ENCODE measurements around the gene RBFOX1. TPM values are rescaled to one million over a fixed set of nuclear protein-coding genes. Genes with fewer than 3 reads are reported as not detected.

The RBFOX1 gene
- total and polyA plus RNA-seq, 5 experiments from 2014 or later: not detected

DNA sequence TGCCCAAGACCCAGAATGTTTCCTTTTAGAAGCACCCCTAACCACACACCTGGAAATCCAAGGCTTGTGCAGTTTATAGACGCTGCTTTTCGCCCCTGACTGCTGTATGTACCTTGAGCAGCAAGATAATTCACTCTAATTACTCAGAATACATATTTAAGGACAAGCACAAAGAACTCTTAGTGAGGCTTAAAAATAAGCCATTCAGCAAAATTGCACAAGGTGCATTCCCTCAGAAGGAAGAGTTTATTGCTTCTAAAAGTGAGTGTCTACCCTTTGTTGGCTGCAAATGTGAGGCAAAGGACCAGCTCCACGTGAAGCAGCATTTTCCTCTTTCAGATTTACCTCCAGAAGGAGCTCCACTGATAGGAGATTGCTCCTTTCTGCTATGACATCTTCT is 208.4 kb downstream of the RBFOX1 start:
- POLR2A ChIA-PET: no interaction called here
- no peaks in the 10 kb centered on the region for H3K4me1 Mint-ChIP-seq
- no peak for DNase-seq
- no peak overlapping the region for H3K4me3 Mint-ChIP-seq
- peaks cover 0 to 59% (median 11%) of the 10 kb centered on the region in 9 donors for H3K9me3 Mint-ChIP-seq
- H3K27me3 Mint-ChIP-seq: no peaks in the 10 kb centered on the region
- ATAC-seq: no peak
- no peak overlapping the region for H3K27ac Mint-ChIP-seq
- H3K36me3 Mint-ChIP-seq: peaks cover 0 to 5% (median 0%) of the 10 kb centered on the region in 3 donors

GRCh38 chr16:7545251-7545650 is 212.6 kb downstream of the RBFOX1 start:
- POLR2A ChIA-PET: interaction anchor here (0.6 kb wide), 1 partner anchor 1381 kb away, joined by 3 read pairs; no protein-coding TSS in a partner anchor
- H3K4me1 Mint-ChIP-seq: peaks cover 0 to 1% (median 0%) of the 10 kb centered on the region in 4 donors
- no peak overlapping the region for H3K27ac Mint-ChIP-seq
- H3K9me3 Mint-ChIP-seq: peaks cover 0 to 43% (median 8%) of the 10 kb centered on the region in 9 donors
- peaks cover 0 to 1% (median 0%) of the 10 kb centered on the region in 5 donors for H3K27me3 Mint-ChIP-seq
- H3K36me3 Mint-ChIP-seq: no peaks in the 10 kb centered on the region
- ATAC-seq: no peak
- DNase-seq: no peak
- H3K4me3 Mint-ChIP-seq: no peak overlapping the region

DNA sequence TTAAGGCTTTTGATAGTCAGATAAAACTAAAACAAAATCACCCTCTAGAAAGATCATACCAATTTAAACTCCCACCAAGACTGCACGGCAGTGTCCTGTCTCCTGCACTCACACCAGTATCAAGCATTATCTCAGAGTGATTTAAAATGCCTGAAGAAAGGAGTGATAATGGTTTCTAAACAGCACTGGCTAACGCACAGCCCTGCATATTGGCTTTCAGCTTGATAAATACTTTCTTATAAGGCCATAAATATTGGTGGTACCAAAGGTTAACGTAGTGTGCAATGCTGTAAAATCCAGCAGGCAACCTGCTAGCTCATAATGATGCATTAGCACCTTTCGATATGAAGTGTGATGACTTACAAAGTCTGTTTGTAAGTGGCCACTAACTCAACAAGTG is 214.3 kb downstream of the RBFOX1 start:
- DNase-seq (no peak), ATAC-seq (no peak)
- H3K36me3 Mint-ChIP-seq: no peaks in the 10 kb centered on the region
- H3K4me1 Mint-ChIP-seq: peaks cover 0 to 1% (median 0%) of the 10 kb centered on the region in 4 donors
- peaks cover 0 to 1% (median 0%) of the 10 kb centered on the region in 5 donors for H3K27me3 Mint-ChIP-seq
- H3K27ac Mint-ChIP-seq: no peak overlapping the region
- no peak overlapping the region for H3K4me3 Mint-ChIP-seq
- H3K9me3 Mint-ChIP-seq: peaks cover 0 to 42% (median 8%) of the 10 kb centered on the region in 9 donors
- POLR2A ChIA-PET: no interaction called here

DNA sequence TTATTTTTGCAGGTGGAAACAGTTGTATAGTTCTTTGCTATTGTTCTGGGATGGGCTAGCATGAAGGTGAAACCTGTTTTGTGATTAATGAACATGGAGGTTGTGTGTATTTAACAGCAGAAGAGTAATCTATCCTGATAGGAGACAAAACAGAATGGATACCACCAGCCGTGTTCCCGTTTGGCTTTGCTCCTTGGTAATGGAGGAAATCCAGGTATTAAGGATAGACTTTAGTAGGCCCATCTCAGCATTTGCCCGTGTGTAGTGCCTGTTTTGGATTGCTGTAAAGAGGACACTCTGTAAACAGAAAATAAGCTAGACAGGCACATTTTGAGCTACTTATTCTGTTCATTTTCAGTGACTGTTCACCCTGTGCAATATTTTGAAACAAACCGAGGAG is 215.1 kb downstream of the RBFOX1 start:
- DNase-seq (no peak), ATAC-seq (no peak)

DNA sequence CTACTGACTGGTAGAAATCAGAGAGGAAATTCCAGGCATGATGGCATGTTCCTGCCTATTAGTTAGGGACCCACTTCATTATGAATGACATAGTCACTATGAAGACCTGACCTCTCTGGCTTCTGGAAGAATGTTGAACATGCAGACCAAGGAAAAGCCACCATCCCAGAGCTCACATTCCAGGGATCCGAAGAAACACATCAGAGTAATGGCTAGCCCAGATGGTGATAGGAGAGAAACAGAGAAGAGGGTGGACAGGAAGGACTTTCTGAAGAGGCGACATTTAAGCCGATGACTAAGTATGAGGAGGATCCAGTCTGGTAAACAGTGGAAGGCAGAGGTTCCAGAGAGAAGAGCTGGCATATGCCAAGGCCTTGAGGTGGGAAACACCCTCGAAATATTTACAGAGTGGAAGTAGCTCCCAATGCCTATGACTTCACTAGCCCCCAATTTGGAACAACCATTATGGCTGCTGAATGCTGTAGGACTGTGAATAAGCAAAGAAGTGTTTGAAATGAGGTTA is 216.2 kb downstream of the RBFOX1 start:
- DNase-seq (no peak), ATAC-seq (no peak)
- POLR2A ChIA-PET: no interaction called here
- no peak overlapping the region for H3K4me3 Mint-ChIP-seq
- H3K27ac Mint-ChIP-seq: no peak overlapping the region
- no peaks in the 10 kb centered on the region for H3K36me3 Mint-ChIP-seq
- peaks cover 0 to 31% (median 8%) of the 10 kb centered on the region in 9 donors for H3K9me3 Mint-ChIP-seq
- peaks cover 0 to 1% (median 0%) of the 10 kb centered on the region in 5 donors for H3K27me3 Mint-ChIP-seq
- peaks cover 0 to 1% (median 0%) of the 10 kb centered on the region in 4 donors for H3K4me1 Mint-ChIP-seq

More for the DNA sequence above, 215.1 kb downstream of the RBFOX1 start:
- Mint-ChIP-seq H3K36me3 (no peaks in the 10 kb centered on the region), H3K4me3 (no peak overlapping the region), H3K9me3 (peaks cover 0 to 34% (median 8%) of the 10 kb centered on the region in 9 donors), H3K27me3 (peaks cover 0 to 1% (median 0%) of the 10 kb centered on the region in 5 donors), H3K4me1 (peaks cover 0 to 1% (median 0%) of the 10 kb centered on the region in 4 donors), H3K27ac (no peak overlapping the region)
- POLR2A ChIA-PET: no interaction called here

- Mint-ChIP-seq H3K27me3 (peaks cover 0 to 1% (median 0%) of the 10 kb centered on the region in 5 donors), H3K36me3 (no peaks in the 10 kb centered on the region), H3K27ac (no peak overlapping the region), H3K4me3 (no peak overlapping the region), H3K4me1 (peaks cover 0 to 1% (median 0%) of the 10 kb centered on the region in 4 donors), H3K9me3 (peaks cover 0 to 19% (median 7%) of the 10 kb centered on the region in 9 donors)
- POLR2A ChIA-PET: no interaction called here
- DNase-seq (no peak), ATAC-seq (no peak)
Observed at GRCh38 chr16:7550096-7550495, 217.5 kb downstream of the RBFOX1 start.

DNA sequence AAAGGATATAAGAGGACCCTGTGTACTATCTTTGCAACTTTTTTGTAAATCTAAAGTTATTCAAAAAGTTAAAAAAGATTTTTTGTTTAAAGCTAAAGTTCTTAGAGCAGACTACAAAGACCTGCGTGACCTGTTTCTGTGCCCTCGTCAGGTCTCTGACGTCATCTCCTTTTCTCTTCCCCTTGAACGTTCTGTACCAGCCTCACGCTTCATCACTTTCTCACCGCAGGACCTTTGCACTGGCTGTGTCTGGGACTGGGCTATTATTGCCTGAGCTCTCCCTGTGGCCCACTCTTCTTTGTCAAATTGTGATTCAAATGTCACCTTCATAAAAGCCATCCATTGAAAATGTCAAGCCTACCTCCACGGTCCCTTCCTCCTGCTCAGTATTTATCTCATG is 222.8 kb downstream of the RBFOX1 start:
- POLR2A ChIA-PET: no interaction called here
- Mint-ChIP-seq H3K27ac (no peak overlapping the region), H3K27me3 (no peaks in the 10 kb centered on the region), H3K36me3 (no peaks in the 10 kb centered on the region), H3K9me3 (peaks cover 0 to 19% (median 7%) of the 10 kb centered on the region in 9 donors), H3K4me1 (no peaks in the 10 kb centered on the region), H3K4me3 (no peak overlapping the region)
- DNase-seq (no peak), ATAC-seq (no peak)

GRCh38 chr16:7561908-7562405 is 229.3 kb downstream of the RBFOX1 start:
- Mint-ChIP-seq H3K27ac (no peak overlapping the region), H3K4me1 (no peaks in the 10 kb centered on the region), H3K4me3 (no peak overlapping the region), H3K36me3 (no peaks in the 10 kb centered on the region), H3K27me3 (no peaks in the 10 kb centered on the region), H3K9me3 (peaks cover 0 to 18% (median 3%) of the 10 kb centered on the region in 9 donors)
- no peak for ATAC-seq
- POLR2A ChIA-PET: no interaction called here
- DNase-seq: no peak

- no peak for DNase-seq
- Mint-ChIP-seq H3K27me3 (no peaks in the 10 kb centered on the region), H3K4me1 (no peaks in the 10 kb centered on the region), H3K36me3 (no peaks in the 10 kb centered on the region), H3K4me3 (no peak overlapping the region), H3K9me3 (peaks cover 0 to 20% (median 6%) of the 10 kb centered on the region in 9 donors), H3K27ac (no peak overlapping the region)
- POLR2A ChIA-PET: no interaction called here
- no peak for ATAC-seq
Observed at GRCh38 chr16:7566360-7566759, 233.7 kb downstream of the RBFOX1 start.

DNA sequence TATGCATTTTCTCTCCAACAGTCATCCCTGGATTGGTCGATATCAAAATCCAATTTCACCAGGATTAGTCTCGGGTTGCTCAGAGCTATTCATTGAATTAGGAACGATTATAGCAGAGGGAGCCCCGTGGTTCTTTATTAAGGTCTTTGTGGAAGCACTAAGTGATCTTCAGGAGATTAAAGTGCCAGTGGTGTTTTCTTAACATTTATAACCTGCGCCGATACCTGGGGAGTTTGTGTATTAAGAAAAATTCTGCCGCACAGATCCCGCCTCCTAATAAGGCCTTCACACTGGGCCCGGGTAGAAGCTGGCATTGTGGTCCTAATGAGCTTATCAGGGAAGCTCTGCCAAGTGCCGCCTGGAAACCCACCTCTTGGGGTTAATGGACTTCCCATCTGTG is 238.7 kb downstream of the RBFOX1 start:
- no peak overlapping the region for H3K4me3 Mint-ChIP-seq
- H3K4me1 Mint-ChIP-seq: no peaks in the 10 kb centered on the region
- no peaks in the 10 kb centered on the region for H3K36me3 Mint-ChIP-seq
- ATAC-seq: no peak
- DNase-seq: no peak
- H3K9me3 Mint-ChIP-seq: peaks cover 0 to 20% (median 7%) of the 10 kb centered on the region in 9 donors
- no peaks in the 10 kb centered on the region for H3K27me3 Mint-ChIP-seq
- POLR2A ChIA-PET: no interaction called here
- H3K27ac Mint-ChIP-seq: no peak overlapping the region

DNA sequence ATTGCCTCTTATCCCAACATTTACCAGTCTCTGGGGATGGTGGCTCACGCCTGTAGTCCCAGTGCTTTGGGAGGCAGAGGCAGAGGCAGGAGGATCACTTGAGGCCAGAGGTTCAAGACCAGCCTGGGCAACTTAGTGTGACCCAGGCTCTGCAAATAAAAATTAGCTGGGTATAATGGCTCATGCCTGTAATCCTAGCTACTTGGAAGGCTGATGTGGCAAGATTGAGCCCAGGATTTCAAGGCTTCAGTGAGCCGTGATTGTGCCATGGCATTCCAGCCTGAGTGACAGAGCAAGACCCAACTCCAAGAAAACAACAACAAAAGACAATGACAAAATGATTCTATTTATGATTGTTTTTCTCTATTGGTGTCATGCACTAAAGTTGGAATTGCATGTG is 244.9 kb downstream of the RBFOX1 start:
- no peak for DNase-seq
- Mint-ChIP-seq H3K9me3 (peaks cover 0 to 13% (median 4%) of the 10 kb centered on the region in 9 donors), H3K4me1 (no peaks in the 10 kb centered on the region), H3K27me3 (no peaks in the 10 kb centered on the region), H3K36me3 (no peaks in the 10 kb centered on the region), H3K4me3 (no peak overlapping the region), H3K27ac (no peak overlapping the region)
- no peak for ATAC-seq
- POLR2A ChIA-PET: no interaction called here

- DNase-seq (no peak), ATAC-seq (no peak)
- Mint-ChIP-seq H3K9me3 (peaks cover 0 to 12% (median 6%) of the 10 kb centered on the region in 9 donors), H3K4me1 (no peaks in the 10 kb centered on the region), H3K36me3 (no peaks in the 10 kb centered on the region), H3K27ac (no peak overlapping the region), H3K27me3 (no peaks in the 10 kb centered on the region), H3K4me3 (no peak overlapping the region)
- POLR2A ChIA-PET: no interaction called here
Observed at GRCh38 chr16:7579454-7579853, 246.8 kb downstream of the RBFOX1 start.

DNA sequence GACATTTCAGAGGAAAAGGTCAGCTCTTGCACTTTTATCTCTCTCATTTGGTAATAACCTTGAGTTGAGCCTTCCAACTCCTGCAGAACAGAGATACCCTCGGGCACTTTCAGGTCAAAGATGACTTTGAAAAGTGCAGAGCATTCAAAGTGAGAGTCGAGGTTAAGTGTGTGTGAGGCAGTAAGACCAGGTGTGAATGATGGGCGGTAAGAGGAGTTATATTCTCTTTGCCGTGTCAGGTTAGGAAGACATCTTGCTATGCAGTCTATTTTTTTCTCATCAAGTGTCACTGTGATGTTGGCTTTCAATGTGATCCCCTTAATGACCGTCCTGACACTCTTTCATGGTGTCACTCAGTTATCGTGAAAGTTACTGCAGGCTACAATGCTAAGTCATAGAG is 248.5 kb downstream of the RBFOX1 start:
- no peaks in the 10 kb centered on the region for H3K4me1 Mint-ChIP-seq
- DNase-seq: no peak
- no peak overlapping the region for H3K27ac Mint-ChIP-seq
- ATAC-seq: no peak
- H3K4me3 Mint-ChIP-seq: no peak overlapping the region
- POLR2A ChIA-PET: no interaction called here
- H3K9me3 Mint-ChIP-seq: peaks cover 0 to 22% (median 7%) of the 10 kb centered on the region in 9 donors
- no peaks in the 10 kb centered on the region for H3K36me3 Mint-ChIP-seq
- H3K27me3 Mint-ChIP-seq: no peaks in the 10 kb centered on the region

DNA sequence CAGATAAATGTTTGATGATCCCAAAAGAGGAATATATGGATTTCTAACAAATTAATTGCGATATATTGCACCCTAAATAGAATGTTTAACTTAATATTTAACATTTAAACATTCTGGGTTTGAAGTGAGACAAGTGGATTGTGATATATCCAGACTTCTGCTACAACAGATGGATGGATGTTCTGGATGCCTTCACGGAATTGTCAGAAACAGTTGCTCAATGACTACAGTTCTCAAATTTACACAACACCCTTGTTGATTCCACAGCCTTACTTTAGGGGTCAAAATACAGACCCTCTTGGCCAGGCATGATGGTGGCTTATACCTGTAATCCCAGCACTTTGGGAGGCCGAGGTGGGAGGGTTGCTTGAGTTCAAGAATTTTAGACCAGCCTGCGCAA is 250.8 kb downstream of the RBFOX1 start:
- H3K36me3 Mint-ChIP-seq: no peaks in the 10 kb centered on the region
- ATAC-seq: no peak
- POLR2A ChIA-PET: no interaction called here
- H3K9me3 Mint-ChIP-seq: peaks cover 0 to 22% (median 7%) of the 10 kb centered on the region in 9 donors
- H3K27ac Mint-ChIP-seq: no peak overlapping the region
- no peak overlapping the region for H3K4me3 Mint-ChIP-seq
- DNase-seq: no peak
- no peaks in the 10 kb centered on the region for H3K4me1 Mint-ChIP-seq
- H3K27me3 Mint-ChIP-seq: no peaks in the 10 kb centered on the region
